ENCODE data around the gene MOSMO.

DNA sequence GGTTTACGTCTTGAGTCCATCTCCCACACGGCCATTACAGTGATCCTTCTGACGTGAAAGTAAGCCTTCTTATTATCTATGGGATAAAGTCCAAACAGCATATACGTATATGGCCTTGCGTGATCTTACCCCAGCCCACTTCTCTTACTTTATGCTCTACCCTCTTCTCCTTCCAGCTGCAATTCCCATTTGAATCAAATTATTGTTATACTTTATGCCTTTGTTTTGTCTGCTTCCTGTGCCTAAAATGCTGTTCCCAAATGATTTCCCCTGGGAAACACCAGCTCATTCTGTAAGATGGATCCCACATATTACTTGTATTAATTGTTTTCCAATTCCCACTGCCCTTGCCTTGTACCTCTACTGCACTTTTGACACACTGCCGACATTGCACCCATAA lies 43.6 kb upstream of the MOSMO start:
- TF ChIP-seq, protein P1, sequence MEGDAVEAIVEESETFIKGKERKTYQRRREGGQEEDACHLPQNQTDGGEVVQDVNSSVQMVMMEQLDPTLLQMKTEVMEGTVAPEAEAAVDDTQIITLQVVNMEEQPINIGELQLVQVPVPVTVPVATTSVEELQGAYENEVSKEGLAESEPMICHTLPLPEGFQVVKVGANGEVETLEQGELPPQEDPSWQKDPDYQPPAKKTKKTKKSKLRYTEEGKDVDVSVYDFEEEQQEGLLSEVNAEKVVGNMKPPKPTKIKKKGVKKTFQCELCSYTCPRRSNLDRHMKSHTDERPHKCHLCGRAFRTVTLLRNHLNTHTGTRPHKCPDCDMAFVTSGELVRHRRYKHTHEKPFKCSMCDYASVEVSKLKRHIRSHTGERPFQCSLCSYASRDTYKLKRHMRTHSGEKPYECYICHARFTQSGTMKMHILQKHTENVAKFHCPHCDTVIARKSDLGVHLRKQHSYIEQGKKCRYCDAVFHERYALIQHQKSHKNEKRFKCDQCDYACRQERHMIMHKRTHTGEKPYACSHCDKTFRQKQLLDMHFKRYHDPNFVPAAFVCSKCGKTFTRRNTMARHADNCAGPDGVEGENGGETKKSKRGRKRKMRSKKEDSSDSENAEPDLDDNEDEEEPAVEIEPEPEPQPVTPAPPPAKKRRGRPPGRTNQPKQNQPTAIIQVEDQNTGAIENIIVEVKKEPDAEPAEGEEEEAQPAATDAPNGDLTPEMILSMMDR (IDR thresholded peaks at IDR 0.05 in 2 of 3, conservative IDR thresholded peaks at IDR 0.05 in 1 of 3; ENCODE audit: borderline replicate concordance in 1 of 3, insufficient read depth in 1 of 3, low read depth in 2 of 3, low read length in 2 of 3), result no peak
- no peak for TF ChIP-seq SIN3A (IDR thresholded peaks at IDR 0.05; ENCODE audit: low read depth)
- TF ChIP-seq YY1 (IDR thresholded peaks at IDR 0.05; ENCODE audit: extremely low read depth, insufficient replicate concordance, low read depth, low read length), result no peak
- no peak for TF ChIP-seq EGR1 (IDR thresholded peaks at IDR 0.05; ENCODE audit: low read depth)
